D721Med (cell line): ENCODE data around the gene CLUH.
"Not testable (repeated sequence)": the region's sequence is repeated elsewhere in the genome, so short reads cannot be mapped to it uniquely, and the experiment has no call there.

Experiments used
- DNase-seq: peaks from one replicate; pipeline ENCODE4 v3.0.0; 2011; ENCODE audit warnings: low spot score; ENCODE audit not compliant: insufficient read length
- FAIRE-seq: peaks from 2 replicates; lab custom pipeline; 2011; peaks lifted over from hg19 to GRCh38; lab: Jason Lieb, UNC
- TF ChIP-seq, protein P1 (sequence below): IDR thresholded peaks from 2 replicates; pipeline ENCODE4 v1.5.1; 2012; ENCODE audit warnings: mild to moderate bottlenecking, control low read depth; ENCODE audit not compliant: insufficient read depth; ENCODE audit errors: missing control alignments

The CLUH gene

DNA sequence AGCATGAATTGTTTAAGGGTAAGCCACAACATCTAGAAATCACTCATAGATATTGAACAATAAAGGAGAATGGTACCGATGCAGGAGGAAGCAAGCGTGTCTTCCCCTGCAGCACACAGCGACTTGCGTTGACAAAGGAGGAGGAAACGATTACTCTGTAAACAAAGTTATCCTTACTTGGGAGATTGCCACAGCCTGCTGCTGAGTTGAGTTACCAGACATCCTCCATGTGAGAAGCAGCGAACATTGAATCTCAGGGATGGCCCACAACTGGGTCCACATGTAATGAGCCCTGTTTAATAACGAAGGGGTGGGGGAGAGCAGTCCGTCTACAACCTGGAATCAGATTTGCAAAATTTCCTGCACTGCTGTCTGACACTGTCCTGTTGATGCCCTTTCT, 27.7 kb downstream of the CLUH start:
- FAIRE-seq: no peak
- DNase-seq: no peak
- TF ChIP-seq, protein P1, sequence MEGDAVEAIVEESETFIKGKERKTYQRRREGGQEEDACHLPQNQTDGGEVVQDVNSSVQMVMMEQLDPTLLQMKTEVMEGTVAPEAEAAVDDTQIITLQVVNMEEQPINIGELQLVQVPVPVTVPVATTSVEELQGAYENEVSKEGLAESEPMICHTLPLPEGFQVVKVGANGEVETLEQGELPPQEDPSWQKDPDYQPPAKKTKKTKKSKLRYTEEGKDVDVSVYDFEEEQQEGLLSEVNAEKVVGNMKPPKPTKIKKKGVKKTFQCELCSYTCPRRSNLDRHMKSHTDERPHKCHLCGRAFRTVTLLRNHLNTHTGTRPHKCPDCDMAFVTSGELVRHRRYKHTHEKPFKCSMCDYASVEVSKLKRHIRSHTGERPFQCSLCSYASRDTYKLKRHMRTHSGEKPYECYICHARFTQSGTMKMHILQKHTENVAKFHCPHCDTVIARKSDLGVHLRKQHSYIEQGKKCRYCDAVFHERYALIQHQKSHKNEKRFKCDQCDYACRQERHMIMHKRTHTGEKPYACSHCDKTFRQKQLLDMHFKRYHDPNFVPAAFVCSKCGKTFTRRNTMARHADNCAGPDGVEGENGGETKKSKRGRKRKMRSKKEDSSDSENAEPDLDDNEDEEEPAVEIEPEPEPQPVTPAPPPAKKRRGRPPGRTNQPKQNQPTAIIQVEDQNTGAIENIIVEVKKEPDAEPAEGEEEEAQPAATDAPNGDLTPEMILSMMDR: no peak

DNA sequence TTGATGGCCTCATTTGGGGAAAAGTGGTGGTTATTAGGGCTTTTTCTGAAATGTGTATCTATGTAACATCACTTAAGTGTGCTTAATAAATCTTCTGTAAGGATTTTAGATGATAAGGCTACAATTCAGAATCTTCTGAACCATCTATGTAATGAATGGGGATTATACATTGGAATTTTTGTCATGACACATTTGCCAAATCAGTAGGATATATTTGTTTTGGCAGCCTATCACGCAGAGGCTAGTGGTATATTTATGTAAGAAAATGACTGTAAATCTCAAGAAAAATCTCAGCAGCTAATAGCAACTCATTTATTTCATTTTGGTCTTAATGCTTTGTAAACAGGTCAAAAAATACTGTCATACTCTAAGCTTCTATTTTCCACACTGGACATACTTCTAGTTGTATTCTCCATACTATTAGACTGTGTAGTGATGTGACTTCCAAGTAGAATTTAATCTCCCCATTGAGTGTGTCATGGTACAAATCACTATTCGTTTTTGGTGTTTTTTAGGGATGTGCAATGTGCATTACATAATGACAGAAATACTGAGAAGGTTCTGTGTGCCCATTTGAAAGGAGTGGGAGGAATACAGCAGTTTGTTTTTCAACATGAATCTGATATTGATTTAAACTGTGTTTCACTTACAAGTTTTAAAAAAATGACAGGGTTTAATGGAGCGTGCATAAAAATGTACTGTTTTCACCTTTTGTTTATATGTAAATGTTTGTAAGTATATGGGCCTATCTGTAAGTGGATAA, 29.2 kb downstream of the CLUH start:
- TF ChIP-seq, protein P1: no peak
- no peak for FAIRE-seq
- DNase-seq: no peak

DNA sequence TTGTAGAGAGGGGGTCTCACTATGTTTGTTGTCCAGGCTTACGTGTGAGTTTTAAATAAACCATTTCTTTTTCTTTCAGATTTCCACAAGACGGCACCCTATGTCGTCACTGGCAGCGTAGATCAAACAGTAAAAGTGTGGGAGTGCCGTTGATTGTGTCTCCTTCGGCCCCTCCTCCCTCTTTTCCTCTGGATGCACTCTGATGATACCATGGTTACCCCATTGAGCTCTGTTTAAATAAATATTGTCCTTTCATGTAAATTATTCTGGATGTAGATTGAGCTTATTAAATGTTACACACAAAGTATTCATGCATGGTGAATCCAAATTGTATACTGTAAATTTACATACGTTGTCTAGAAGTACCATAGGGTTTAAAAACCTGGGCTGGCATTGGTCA, 29.9 kb downstream of the CLUH start:
- TF ChIP-seq, protein P1: no peak
- DNase-seq (no peak), FAIRE-seq (no peak)

DNA sequence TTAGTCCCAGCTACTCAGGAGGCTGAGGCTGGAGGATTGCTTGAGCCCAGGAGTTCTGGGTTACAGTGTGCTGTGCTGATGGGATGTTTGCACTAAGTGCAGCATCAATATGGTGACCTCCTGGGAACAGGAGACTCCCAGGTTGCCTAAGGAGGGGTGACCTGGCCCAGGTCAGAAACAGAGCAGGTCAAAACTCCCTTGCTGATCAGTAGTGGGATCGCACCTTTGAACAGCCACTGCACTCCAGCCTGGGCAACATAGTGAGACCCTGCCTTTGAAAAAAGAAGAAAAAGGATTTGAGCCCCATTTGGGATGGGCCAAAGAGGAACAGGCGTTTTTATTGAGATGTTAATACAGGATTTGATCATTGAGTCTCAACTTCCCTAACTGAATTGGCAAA, 30.6 kb downstream of the CLUH start:
- TF ChIP-seq, protein P1: no peak
- FAIRE-seq (no peak), DNase-seq (no peak)

DNA sequence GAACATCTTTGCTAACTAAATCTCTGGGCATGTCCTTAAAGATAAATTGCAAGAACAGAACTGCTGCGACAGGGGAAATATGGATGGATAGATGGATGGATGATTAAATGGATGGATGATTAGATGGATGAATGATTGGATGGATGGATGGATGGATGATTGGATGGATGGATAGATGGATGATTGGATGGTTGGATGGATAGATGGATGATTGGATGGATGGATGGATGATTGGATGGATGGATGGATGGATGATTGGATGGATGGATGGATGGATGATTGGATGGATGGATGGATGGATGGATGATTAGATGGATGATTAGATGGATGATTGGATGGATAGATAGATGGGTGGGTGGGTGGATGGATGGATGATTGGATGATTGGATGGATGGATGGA, 32.3 kb downstream of the CLUH start:
- not testable (repeated sequence) for FAIRE-seq

DNA sequence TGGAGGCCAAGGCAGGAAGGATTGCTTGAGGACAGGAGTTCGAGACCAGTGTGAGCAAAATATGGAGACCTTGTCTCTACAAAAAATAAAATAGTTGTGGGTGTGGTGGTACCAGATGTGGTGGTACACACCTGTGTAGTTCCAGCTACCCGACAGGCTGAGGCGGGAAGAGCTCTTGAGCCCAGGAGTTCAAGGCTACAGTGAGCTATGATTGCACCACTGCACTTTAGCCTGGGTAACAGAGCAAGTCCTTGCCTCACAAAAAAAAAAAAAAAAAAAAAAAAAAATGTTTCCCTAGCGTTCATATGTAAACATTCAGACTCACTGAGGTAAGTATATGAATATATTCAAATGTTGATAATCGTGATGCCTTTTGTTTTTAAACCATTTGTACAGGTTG, 39.5 kb downstream of the CLUH start:
- no peak for FAIRE-seq
- TF ChIP-seq, protein P1: no peak

More for the DNA sequence above, 32.3 kb downstream of the CLUH start:
- DNase-seq: not testable (repeated sequence)

DNA sequence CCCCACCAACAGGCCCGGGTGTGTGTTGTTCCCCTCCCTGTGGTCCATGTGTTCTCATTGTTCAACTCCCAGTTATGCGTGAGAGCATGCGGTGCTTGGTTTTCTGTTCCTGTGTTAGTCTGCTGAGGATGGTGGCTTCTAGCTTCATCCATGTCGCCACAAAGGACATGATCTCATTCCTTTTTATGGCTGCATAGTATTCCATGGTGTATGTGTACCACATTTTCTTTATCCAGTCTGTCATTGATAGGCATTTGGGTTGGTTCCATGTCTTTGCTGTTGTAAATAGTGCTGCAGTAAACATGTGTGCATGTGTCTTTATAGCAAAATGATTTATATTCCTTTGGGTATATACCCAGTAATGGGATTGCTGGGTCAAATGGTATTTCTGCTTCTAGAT, 51.2 kb downstream of the CLUH start:
- DNase-seq, FAIRE-seq: not testable (repeated sequence)

More for the DNA sequence above, 39.5 kb downstream of the CLUH start:
- no peak for DNase-seq

DNA sequence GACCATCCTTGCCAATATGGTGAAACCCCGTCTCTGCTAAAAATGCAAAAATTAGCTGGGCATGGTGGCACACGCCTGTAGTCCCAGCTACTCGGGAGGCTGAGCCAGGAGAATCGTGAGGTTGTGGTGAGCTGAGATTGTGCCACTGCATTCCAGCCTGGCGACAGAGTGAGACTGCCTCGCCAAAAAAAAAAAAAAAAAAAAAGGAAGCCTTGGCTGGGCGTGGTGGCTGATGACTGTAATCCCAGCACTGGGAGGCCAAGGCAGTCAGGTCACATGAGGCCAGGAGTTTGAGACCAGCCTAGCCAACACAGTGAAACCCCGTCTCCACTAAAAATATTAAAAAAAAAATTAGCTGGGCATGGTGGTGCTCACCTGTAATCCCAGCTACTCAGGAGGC, 52.2 kb downstream of the CLUH start:
- not testable (repeated sequence) for DNase-seq, FAIRE-seq

DNA sequence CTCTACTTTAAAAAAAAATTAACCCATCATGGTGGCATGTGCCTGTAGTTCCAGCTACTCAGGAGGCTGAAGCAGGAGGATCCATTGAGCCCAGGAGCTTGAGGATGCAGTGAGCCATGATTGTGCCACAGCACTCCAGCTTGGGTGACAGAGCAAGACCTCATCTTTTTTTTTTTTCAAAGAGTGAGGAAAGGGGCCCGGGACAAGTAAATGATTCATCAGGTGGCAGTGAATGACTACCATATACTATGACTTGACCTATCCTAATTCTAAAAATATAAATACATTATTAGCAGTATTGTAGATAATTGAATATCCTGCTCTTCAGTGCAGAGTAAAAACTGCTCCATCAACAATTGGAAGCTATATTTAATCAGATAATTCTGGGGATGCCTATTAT, 55.3 kb downstream of the CLUH start:
- TF ChIP-seq, protein P1: no peak
- no peak for DNase-seq
- no peak for FAIRE-seq
